HG03095 (cell line): ENCODE results near the gene SOX6.
"Not testable (repeated sequence)": the region's sequence is repeated elsewhere in the genome, so short reads cannot be mapped to it uniquely, and the experiment has no call there.

Experiments used
- ATAC-seq: cut with Tn5 transposase; IDR thresholded peaks from one replicate; pipeline ENCODE4 v1.9.1; 2021; ENCODE audit warnings: moderate library complexity; ENCODE audit not compliant: unreplicated experiment

Gene SOX6

DNA sequence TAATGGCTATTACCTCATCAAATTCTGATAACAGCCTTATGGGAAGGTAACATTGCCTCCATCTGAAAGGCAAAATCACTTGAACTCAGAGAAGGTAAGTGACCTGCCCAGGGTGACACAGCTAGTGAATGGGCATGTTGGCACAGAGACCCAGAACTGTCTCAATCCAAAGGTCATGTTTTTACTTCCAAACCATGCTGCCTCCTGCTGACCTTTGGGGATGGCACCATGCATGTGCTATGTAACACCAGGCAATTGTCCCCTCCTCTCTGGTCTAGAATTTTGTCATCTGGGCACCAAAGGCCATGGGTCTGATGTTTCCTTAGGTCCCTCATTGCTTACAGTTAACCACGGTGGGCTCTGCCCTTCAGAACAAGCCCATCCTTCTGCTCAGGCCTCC, 417.4 kb downstream of the SOX6 start:
- ATAC-seq, result no peak

- no peak for ATAC-seq
Observed at GRCh38 chr11:15938121-15938611, 418.2 kb downstream of the SOX6 start.

DNA sequence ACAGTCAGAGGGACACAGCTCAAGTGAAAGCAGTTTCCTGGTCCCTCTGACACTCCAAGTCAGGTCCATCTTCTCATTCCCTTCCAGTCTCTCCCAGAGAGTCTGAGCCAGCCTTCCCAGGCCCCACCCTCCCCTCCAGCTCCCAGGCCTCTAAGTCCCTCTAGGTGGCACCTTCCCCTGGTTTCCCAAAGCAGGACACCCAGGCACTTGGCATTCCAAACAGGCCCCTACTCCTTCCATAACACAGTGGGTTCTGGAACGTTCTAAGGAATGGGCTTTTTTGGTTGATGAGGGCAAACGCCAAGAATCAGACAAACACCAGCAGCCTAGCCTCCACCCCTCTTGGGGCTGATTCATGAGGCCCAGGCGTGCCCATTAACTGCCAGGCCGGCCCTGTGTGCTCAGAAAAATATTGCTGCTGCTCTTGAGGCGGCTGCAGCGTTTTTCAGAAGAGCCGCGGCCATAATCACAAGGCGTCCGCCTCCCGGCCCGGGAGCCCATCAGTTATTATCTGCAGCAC, 418.7 kb downstream of the SOX6 start:
- ATAC-seq, result no peak

- ATAC-seq, result no peak
Observed at GRCh38 chr11:15936011-15936410, 420.3 kb downstream of the SOX6 start.

GRCh38 chr11:15935373-15935772, 421.0 kb downstream of the SOX6 start:
- ATAC-seq, result no peak

DNA sequence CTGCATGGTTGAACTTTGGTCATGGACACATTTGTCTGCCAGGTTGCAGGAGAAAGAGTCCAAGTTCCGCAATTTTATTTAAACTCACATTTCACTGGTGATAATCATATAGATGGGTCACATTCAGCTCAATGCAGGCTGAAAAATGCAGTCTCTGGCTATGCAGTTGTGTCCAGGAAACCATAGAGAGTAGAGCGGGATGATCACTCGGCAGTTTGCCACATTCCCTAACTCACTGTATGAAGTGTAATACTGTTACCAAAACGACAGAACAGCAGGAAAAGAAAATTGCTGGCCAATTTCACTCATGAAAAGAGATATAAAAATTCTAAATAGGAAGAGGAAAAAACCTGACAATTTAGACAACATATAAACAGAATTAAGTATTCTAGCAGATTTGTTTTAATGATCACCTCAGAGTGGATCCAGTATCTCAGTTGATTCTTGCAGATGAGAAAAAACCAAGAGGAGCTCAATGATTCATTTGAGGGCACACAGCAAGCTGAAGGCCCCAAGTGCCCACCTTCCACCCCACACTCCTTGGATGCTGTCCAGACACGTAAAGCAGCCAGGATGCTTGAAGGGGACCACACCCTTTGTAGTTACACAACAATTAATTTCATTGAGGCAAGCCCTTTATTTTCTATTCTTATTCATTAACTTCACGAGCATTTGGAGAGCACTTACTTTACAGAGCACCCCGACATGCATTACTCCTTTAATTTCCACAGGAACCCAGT, 422.3 kb downstream of the SOX6 start:
- ATAC-seq, result no peak

DNA sequence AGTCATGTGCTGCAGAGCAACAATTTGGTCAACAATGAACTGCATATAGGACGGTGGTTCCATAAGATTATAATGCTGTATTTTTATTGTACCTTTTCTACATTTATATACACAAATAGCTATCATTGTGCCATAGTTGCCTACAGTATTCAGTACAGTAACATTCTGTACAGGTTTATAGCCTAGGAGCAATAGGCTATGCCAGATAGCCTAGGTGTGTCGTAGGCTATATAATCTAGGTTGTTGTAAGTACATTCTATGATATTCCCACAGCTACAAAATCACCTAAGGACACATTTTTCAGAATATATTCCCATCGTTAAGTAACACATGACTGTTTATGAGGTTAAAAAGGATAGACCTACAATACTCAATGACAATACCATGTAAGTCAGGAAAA, 423.9 kb downstream of the SOX6 start:
- no peak for ATAC-seq

GRCh38 chr11:15931497-15931896, 424.8 kb downstream of the SOX6 start:
- no peak for ATAC-seq

GRCh38 chr11:15930442-15931025, 425.8 kb downstream of the SOX6 start:
- ATAC-seq, result no peak

DNA sequence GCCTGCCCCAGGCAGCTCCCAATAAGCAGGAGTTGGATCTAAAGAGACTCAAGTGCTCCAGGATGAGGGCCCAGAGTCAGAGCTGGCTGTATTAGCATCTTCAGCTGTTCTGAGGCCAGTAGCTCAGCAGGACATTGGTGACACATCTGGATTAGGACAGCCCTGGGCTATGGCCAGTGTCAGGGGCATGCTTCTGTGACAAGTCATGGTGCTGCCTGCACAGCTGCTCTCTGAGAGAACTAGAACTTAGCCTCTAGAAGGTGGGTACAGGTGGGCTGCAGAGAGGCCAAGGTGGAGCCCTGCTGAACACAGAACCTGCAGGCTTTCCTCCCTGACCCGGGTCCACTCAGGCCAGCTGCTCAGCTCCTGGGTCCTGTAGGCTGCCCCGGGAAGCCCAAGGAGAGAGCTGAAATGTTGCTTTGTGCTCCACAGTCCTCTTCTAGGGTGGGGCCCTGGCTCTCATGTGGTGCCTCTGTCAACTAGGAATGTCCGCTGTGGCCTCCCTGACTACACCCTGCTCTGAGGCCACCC, 426.9 kb downstream of the SOX6 start:
- ATAC-seq, result no peak

DNA sequence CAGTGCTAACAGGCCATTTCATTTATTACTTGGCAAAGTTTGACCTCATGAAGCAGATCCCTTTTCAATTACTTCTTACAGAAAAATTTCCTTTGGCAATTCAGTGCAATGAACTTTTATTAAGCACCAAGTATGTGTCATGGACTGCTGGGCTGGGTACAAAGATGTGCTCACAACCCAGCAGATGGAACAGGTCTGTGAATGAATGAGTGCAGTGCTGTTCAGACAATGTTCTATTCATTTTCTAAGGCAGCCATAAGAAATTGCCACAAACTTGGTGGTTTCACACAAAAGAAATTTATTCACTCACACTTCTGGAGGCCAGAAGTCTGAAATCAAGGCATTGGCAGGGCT, 428.5 kb downstream of the SOX6 start:
- no peak for ATAC-seq

DNA sequence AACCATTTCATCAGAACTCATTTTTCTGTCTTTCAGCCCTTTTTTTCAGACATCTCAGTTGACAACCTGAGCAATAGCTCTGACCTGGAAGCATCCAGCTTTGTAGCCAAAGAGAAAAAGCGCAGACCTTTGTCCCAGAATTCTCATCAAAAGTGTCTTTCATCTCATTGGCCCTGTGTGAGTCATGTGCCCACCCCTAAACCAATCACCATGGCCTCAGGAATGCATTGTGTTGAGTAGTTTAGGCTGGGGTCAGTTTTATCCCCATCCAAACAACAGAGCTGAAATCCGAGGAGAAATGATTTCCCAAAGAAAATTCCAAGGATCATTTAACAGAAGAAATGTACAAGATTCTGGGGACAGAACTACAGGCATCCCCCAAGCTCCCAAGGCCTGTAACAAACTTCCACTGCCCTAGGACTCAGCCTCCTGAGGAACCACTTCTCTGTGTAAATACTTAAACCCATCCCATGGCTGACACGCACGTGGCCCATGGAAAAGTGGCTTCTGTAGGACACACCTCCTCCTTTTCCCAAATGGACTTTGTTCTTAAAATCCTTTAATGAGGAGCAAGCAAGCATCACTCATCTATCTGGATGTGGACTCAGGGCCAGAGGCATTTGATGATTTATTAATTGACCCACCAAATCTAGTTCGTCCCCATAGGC, 429.0 kb downstream of the SOX6 start:
- no peak for ATAC-seq

GRCh38 chr11:15926071-15926470, 430.3 kb downstream of the SOX6 start:
- no peak for ATAC-seq

- no peak for ATAC-seq
Observed at GRCh38 chr11:15923183-15923582, 433.2 kb downstream of the SOX6 start.

GRCh38 chr11:15922745-15923144, 433.6 kb downstream of the SOX6 start:
- ATAC-seq, result not testable (repeated sequence)

- ATAC-seq, result no peak
Observed at GRCh38 chr11:15920856-15921629, 435.3 kb downstream of the SOX6 start.

DNA sequence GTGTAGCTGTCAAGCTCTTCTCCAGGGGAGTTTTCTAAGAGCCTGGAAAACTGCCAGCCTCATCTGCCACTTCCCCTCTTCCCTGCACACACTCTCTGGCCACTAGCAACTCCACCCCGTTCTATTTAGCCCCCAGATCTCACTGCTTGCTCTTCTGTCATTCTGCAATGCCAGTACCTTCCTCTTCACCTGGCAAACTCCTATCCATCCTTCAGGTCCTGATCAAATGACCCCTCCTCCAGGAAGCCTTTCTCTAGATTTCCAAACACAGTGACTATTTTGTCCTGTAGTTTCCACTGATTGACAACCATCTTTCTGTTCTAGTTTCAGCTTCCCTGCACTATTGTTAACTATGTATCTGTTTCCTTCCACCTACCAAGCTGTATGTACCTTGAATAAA, 437.7 kb downstream of the SOX6 start:
- no peak for ATAC-seq

DNA sequence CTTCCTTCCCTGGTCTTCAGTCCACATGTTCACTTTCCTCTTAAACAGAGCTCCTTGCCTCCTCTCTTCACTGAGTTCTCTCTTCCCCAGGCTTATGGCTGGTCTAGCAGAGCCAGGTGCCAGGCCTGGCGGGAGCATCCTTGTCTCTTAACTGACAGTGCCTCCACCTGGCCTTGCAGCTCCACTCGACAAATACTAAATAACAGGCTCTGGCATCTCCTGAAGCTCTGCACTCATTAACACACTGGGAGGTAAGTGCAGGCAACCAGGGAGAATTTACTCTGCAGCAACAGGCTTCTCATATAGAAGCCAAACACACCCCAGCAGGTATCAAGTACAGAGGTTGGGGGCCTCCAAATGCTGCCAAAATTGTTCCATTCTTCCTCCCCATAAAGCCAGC, 438.1 kb downstream of the SOX6 start:
- ATAC-seq, result no peak
